ENCODE results near the gene PARP3.

Gene PARP3

DNA sequence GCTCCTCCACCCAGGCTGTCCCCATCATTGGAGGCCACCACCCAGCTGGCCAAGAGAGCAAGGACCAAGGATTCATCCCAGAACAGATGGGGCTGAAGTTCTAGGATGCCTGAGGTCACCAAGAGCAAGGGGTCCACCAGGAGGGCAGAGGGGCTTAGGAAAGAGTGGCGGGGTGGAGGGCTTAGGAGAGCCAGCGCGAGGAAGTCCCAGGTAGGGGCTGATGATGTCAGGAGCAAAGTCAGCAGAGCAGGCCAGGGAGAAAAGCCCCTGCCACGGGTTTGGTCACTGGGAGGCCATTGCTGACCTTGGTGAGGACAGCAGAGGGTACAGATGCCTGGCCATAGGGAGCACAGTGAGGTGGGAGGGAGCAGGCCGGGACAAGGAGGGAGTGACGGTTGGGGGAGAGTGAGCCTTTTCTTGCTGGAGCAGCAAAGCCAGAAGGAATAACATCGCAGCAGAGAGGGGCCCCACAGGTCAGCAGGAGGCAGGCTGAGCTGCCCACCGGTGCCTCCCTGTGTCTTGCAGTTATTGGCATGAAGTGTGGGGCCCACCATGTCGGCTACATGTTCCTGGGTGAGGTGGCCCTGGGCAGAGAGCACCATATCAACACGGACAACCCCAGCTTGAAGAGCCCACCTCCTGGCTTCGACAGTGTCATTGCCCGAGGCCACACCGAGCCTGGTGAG, 5.2 kb downstream of the PARP3 start:
- in situ Hi-C loops (cut with MboI; ENCODE audit: low sequenced_read_pairs), result no loop called here

- in situ Hi-C loops (cut with MboI; ENCODE audit: low sequenced_read_pairs), result no loop called here
Observed at GRCh38 chr3:51948016-51948580, 5.9 kb downstream of the PARP3 start.

- in situ Hi-C loops (cut with MboI; ENCODE audit: low sequenced_read_pairs), result no loop called here
Observed at GRCh38 chr3:51949121-51949520, 7.0 kb downstream of the PARP3 start.

DNA sequence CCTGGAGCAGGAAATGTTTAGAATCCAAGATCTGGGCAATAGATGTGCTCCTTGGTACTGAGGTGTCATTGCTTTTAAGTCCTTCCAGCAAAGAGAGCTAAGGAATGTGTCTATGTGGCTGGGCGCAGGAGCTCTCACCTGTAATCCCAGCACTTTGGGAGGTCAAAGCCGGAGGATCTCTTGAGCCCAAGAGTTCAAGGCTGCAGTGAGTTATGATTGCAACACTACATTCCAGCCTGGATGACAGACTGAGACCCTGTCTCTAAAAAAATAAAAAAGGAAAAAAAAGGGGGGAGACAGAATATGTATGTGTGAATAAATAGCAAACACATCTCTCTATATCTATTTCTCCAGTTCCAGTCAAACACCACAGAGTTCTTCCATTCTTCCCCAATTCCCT, 8.7 kb downstream of the PARP3 start:
- in situ Hi-C loops (cut with MboI; ENCODE audit: low sequenced_read_pairs), result no loop called here

DNA sequence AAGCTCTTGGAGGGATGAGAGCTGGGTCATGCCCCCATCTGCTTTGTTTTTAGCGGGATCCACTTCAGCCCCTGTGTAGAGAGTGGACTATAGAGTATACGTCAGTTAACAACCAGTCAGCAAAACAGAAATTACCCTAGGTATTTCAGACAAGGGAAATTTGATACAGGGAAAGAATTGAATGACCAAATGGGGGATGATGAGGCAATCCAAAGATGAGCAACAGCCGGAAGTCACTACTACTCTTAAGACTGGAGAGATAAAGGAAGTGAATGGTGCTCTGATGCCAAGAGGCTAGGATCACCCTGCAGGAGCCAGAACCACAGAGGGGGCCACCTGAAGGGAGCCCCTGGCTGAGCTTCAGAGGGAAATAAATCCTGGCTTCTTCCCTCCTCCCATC, 11.3 kb downstream of the PARP3 start:
- in situ Hi-C loops (cut with MboI; ENCODE audit: low sequenced_read_pairs), result no loop called here

DNA sequence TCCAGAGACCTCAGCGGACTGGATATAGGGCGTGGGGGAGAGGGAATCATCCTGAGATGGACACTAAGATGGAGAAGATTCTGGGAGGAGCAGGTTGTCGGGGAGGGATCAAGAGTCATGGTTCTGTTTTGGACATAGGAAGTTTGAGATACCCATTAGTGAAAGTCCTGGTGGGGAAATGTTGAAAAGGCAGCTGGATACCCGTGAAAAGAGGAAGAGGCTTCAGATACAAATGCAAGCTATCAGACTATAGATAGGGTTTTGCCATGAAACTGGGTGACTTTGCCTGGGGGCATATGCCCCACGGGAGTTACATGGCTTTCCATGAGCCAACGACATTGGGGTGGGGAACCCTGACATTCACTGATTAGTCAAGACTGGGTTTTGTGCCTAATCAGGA, 11.9 kb downstream of the PARP3 start:
- in situ Hi-C loops (cut with MboI; ENCODE audit: low sequenced_read_pairs), result no loop called here

- in situ Hi-C loops (cut with MboI; ENCODE audit: low sequenced_read_pairs), result no loop called here
Observed at GRCh38 chr3:51954713-51955112, 12.6 kb downstream of the PARP3 start.

DNA sequence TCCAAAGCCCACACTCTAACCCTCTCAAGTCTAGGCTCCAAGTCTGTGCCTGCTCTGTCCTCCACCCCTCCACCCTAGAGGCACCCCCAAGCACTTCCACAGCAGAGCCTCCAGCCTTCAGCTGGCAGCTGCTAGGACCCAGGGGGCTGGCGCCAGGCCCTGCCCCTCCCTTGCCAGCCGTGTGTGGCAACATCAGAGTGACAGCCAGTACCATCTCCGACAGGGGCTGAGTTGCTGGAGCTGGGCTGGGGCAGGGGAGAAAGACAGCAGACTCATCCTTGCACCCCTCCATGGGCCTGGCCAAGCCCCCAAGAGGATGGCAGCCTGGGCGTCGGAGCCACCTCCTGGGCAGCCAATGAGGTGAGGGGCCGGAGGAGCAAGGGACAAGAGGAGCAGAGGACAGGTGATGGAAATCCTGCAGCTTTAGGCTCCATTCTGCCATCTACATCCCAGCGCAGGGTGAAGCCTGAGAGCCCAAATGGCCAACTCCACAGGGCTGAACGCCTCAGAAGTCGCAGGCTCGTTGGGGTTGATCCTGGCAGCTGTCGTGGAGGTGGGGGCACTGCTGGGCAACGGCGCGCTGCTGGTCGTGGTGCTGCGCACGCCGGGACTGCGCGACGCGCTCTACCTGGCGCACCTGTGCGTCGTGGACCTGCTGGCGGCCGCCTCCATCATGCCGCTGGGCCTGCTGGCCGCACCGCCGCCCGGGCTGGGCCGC, 13.2 kb downstream of the PARP3 start, which contains the start of gene GPR62:
TSS of gene GPR62 (plus strand) at position 207 of the 718 bp plus-strand sequence. CDS start at position 479, 272 bp downstream.
- in situ Hi-C loops (cut with MboI; ENCODE audit: low sequenced_read_pairs), result no loop called here

GRCh38 chr3:51955893-51956770, 14.0 kb downstream of the PARP3 start:
- in situ Hi-C loops (cut with MboI; ENCODE audit: low sequenced_read_pairs), result no loop called here

GRCh38 chr3:51957520-51958205, 15.5 kb downstream of the PARP3 start:
- in situ Hi-C loops (cut with MboI; ENCODE audit: low sequenced_read_pairs), result no loop called here

DNA sequence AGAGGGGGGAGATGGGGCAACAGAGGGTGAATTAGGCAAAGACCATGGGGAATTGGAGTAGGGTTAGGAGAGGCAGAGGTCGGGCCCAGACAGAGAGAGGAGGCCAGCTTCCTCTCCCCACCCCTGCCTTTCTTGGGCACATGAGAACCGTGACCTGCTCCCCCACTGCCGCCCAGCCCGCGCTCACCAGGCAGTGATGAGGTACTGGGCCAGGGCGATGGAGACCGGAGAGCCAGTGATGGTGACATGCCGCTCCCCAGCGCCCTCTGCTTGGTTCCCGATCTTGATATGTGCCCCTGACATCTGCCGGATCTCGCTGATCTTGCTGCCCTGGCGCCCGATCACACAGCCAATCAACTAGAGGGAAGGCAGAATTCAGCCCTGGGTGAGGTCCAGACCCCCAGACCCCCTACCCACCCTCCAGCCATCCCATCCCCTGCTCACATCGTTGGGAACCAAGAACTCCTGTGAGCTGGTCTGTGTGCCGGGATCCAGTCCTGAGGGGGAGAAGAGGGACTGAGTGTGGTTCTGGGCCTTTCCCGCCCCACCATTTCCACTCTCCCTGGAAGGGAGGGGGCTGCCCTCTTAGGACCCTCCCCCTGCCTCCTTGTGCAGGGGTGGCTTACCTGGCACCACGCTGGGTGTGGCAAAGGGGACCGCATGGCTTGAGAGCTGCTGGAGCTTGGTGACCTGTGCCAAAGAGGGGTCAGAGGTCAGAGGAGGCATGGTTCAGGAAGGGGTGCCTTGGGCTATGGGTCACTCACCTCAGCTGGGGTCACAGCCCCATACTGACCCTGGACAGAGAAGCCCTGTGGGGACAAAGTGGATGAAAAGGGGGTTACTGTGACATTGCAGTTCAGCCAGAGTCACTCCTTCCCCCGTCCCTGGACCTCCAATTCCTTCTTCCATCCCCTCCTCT, 16.7 kb downstream of the PARP3 start:
- in situ Hi-C loops (cut with MboI; ENCODE audit: low sequenced_read_pairs), result no loop called here

GRCh38 chr3:51959651-51960050, 17.5 kb downstream of the PARP3 start:
- in situ Hi-C loops (cut with MboI; ENCODE audit: low sequenced_read_pairs), result no loop called here

DNA sequence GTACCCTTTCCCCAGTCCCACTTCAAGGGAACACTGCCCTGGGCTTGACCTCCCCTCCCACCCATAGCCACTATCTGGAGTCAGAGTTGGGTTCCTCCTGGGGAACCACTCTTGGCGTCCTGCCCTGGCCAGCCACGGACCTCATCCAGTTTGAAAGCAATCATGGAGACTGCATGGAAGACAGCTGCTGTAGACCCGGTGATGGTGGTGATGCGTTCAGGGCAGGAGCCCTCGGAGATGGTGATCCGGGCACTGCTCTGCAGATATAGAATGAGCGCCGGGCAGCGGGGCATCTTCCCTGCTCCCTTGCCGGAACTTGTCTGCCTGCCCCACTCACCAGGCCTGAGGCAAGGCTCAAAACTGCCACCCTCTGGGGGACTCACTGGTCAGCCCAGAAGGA, 18.2 kb downstream of the PARP3 start:
- in situ Hi-C loops (cut with MboI; ENCODE audit: low sequenced_read_pairs), result no loop called here

DNA sequence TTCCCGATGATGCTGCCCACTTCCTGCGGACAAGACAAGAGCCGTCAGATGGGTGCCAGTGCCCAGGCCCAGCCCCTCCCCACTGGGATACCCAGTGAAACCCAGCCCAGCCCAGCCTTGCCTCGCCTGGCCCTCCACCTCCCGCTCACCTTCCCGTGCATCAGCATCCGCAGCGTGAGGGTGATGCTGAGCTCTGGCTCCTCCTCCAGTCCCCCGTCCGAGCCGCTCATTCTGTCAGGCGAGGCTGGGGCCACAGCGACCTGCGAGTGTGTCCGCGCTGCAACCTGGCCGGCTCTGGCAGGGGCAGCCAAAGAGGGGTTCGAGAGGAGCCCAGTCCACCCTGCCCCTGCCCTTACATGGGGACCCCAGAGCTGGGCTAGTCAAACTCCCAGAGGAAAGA, 18.8 kb downstream of the PARP3 start:
- in situ Hi-C loops (cut with MboI; ENCODE audit: low sequenced_read_pairs), result no loop called here

DNA sequence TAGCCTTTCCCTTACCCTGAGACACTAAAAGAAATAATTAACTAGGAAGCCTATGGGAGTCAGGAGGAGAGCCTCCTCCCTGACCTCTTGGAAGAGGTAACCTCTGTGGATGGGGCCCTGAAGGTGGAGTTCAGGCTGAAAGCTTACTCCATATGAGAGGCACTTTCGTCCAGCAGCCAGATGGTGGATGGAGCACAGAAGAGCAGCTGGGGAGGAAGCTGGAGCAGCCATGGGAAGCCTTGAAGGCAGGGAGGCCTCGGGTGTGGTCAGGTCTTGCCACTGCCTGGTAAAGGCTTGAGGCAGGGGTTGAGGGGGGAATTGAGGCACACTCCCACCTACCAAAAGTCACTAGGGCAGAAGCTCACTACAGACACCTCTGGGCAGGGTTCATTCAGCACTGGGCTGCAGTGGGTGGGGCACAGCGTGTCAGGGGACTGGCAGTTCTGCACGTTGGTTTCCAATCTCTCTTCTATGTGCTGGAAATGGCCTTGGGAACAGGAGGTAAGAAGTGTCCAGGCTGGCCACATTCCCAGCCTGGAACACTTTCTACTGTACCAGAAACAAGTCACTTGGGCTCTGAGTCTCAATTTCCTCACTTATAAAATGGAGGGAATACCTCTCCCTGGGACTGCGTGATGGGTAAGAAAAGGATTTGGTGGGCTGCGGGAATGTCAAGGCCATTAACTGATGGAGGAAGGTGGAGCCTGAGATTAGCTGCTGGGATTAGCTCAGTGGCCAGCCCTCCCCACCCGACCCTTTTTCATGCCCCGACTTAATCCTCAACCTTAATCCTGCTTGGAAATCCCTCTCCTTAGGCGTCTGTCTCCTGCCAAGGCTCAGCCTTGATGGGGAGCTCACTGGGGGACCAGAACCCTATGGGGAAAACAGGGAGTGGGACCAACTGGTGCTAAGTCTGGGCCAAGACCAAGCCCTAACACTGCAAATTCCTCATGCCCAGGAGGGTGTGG, 19.7 kb downstream of the PARP3 start:
- in situ Hi-C loops (cut with MboI; ENCODE audit: low sequenced_read_pairs), result no loop called here

DNA sequence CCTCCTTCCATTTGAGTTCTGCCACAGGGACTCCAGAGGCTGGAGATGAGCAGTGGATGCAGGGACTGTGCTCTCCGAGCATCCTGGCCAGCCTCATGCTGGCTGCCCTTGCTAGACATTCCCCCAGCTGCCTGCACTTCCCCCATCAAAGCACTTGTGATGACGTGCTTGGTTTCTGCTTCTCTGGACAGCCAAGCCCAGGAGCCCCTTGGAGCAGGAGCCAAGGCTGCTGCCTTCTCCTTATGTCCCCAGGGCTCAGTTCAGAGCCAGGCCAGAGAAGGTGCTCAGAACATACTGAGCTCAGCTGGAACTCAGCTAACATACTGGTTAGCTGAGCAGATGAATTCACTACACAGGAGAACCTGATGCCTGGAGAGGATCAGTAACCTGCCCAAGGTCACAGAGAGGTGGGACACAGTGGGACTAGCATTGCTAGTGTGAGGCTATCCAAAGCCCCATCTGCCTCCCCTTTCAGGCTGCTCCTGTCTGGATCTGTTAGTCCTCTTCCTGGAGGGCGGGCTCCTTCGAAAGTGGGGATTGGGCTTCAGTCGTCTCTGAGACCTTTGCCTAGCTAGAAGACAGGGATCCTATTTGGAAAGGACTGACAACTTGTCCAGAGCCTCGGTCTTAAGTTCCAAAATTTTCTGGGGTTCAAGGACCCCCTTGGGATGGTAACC, 20.8 kb downstream of the PARP3 start:
- in situ Hi-C loops (cut with MboI; ENCODE audit: low sequenced_read_pairs), result no loop called here

DNA sequence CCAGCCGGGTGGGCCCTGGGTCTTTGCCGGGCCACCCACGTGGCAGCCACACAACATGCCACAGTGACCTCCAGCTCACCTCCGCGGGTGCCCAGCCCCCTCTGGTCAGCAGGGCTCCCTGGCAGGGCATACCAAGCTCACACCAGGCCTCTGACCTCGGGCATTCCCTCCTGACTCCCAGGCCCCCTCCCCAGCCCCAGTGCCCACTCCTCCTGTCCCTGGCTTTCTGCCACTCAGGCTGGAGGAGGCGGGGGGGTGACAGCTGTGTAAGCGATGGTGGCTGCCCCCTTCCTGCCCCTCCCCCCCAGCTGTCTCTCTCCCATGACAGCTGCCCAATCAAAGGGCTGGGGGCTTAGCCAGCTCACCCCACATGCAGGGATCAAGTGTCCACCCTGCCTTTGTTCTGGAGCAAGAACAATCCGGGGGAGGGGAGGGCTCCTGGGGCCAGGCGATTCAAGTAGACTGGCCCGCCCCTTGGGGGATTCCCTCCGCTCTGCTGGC, 21.8 kb downstream of the PARP3 start:
- in situ Hi-C loops (cut with MboI; ENCODE audit: low sequenced_read_pairs), result no loop called here

DNA sequence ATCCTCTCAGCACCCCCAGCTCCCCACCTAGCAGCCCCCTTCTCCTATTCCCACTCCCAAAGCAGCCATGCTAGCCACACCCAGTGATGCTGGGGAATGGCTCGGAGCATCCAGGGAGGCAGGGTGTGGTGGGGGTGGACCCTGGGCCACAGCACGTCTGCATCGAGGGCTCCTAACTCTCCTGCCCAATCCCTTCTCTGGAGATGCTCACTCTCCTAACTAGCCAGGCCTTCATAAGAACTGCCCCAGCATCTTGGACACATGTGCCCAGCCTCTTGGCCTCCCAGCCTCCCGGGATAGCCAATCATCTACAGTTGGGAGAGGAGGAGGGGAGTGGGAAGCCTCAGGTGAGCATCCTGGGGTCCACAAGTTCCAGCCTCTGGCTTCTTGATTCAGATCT, 22.4 kb downstream of the PARP3 start:
- in situ Hi-C loops (cut with MboI; ENCODE audit: low sequenced_read_pairs), result no loop called here
